ENCODE results near the gene MINDY1. TPM values are rescaled to one million over a fixed set of nuclear protein-coding genes. Genes with fewer than 3 reads are reported as not detected.

MINDY1 gene
- total and polyA plus RNA-seq, 2 donors (not counting 3 experiments of a cell fraction or from before 2014, with no cell fraction given): 12.0 to 15.4 TPM

GRCh38 chr1:150963321-150964163 lies 43.2 kb downstream of the MINDY1 start:
- Histone ChIP-seq H3K27ac (ENCODE audit: insufficient read depth, low read depth, low read length) (no peak overlapping the region), H3K36me3 (ENCODE audit: control insufficient read depth in 2 of 2, extremely low read depth in 1 of 2, insufficient read depth in 2 of 2, low read length in 2 of 2) (peaks cover 26 to 46% of the 10 kb centered on the region in 2 experiments), H3K9ac (replicated peaks; ENCODE audit: extremely low read depth, insufficient read depth, low read length) (no peak overlapping the region), H3K9me3 (replicated peaks; ENCODE audit: control insufficient read depth, insufficient read depth, low read length) (no peaks in the 10 kb centered on the region), H3K27me3 (ENCODE audit: control insufficient read depth in 2 of 2, insufficient read depth in 2 of 2, low read length in 2 of 2) (no peaks in the 10 kb centered on the region), H2AFZ (ENCODE audit: low read depth, low read length) (no peak overlapping the region), H4K20me1 (replicated peaks; ENCODE audit: control insufficient read depth, extremely low read depth, insufficient read depth, low read length) (no peaks in the 10 kb centered on the region), H3K4me2 (ENCODE audit: insufficient read depth, low read length) (no peak overlapping the region), H3K9me1 (replicated peaks; ENCODE audit: control insufficient read depth, extremely low read depth, insufficient read depth, low read length) (no peaks in the 10 kb centered on the region), H3K79me2 (ENCODE audit: control insufficient read depth, insufficient read depth, low read length) (peaks cover 4% of the 10 kb centered on the region), H3K4me1 (ENCODE audit: control insufficient read depth, extremely low read depth, insufficient read depth, low read length) (peaks cover 3% of the 10 kb centered on the region), H3K4me3 (replicated peaks in 1 of 3; ENCODE audit: insufficient read depth in 1 of 3, low read depth in 1 of 3, low read length in 3 of 3) (no peak overlapping the region)
- FAIRE-seq: no peak
- no peak for DNase-seq (ENCODE audit: low read depth, low spot score)
- TF ChIP-seq POLR2AphosphoS5 (IDR thresholded peaks at IDR 0.05; ENCODE audit: insufficient read depth, low read depth, low read length) (no peak), JUN (IDR thresholded peaks at IDR 0.05; ENCODE audit: borderline replicate concordance, insufficient read depth, insufficient read length, low read depth) (no peak), GATA2 (IDR thresholded peaks at IDR 0.05; ENCODE audit: insufficient read depth, insufficient read length, low read depth, low read length) (no peak), POLR2A (IDR thresholded peaks at IDR 0.05; ENCODE audit: low read depth, low read length) (no peak), EZH2 (IDR thresholded peaks at IDR 0.05; ENCODE audit: borderline replicate concordance, low read depth, low read length, severe bottlenecking) (no peak), CTCF (IDR thresholded peaks at IDR 0.05; ENCODE audit: extremely low read depth in 1 of 2, insufficient read depth in 1 of 2, low read depth in 1 of 2, low read length in 2 of 2) (no peak), FOS (IDR thresholded peaks at IDR 0.05; ENCODE audit: borderline replicate concordance, insufficient read depth, low read length) (no peak), MYC (IDR thresholded peaks at IDR 0.05; ENCODE audit: low read depth, low read length) (no peak), MAX (IDR thresholded peaks at IDR 0.05; ENCODE audit: insufficient read depth, insufficient read length) (no peak)
- intact Hi-C loops (cut with micrococcal nuclease) (loop anchor here (2.0 kb wide), 1 partner anchor 13 kb away; no protein-coding TSS in a partner anchor), dilution Hi-C loops (cut with MboI; ENCODE audit: extremely low pct_ligation_motif_present, low sequenced_read_pairs) (no loop called here)
- CTCF ChIA-PET: interaction anchor here (0.8 to 2.5 kb wide), 4 partner anchors 11 to 43 kb away, joined by 5 to 11 read pairs (median 8); partner anchors contain the start of genes CERS2 and MINDY1
- BruUV-seq (replicated peaks): no TSS peak
- POLR2A ChIA-PET: no interaction called here

All from endothelial cell of umbilical vein (primary cell).